HG02623 (cell line): Measurements from ENCODE around the gene LHX5.

Source experiments
- ATAC-seq: cut with Tn5 transposase; IDR thresholded peaks from one replicate; pipeline ENCODE4 v1.9.1; 2021; ENCODE audit warnings: moderate library complexity; ENCODE audit not compliant: unreplicated experiment

Gene LHX5

DNA sequence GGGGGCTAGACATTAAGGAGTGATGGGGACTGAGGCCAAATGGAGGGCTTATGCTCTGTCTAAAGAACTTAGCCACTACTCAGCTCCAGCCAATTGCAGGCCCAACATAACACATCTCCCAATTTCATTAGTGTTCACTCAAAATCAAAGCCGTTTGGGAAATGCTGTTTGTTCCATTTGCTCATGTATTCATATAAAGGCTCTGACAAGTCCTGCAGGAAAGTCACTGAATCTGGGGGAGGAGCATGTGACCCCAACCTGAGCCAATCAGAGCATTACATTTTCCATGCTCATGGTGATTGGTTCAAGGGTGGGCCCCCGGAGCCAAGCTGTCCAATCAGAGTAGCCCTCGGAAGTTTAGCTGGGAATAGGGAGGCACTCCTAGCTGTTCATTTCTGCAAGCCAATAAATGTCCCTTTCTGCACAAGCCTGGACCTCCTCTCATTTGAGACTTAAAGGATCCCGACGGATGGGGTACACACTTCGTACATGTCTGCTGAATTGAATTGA is 28.6 kb downstream of the LHX5 start:
- ATAC-seq = no peak

DNA sequence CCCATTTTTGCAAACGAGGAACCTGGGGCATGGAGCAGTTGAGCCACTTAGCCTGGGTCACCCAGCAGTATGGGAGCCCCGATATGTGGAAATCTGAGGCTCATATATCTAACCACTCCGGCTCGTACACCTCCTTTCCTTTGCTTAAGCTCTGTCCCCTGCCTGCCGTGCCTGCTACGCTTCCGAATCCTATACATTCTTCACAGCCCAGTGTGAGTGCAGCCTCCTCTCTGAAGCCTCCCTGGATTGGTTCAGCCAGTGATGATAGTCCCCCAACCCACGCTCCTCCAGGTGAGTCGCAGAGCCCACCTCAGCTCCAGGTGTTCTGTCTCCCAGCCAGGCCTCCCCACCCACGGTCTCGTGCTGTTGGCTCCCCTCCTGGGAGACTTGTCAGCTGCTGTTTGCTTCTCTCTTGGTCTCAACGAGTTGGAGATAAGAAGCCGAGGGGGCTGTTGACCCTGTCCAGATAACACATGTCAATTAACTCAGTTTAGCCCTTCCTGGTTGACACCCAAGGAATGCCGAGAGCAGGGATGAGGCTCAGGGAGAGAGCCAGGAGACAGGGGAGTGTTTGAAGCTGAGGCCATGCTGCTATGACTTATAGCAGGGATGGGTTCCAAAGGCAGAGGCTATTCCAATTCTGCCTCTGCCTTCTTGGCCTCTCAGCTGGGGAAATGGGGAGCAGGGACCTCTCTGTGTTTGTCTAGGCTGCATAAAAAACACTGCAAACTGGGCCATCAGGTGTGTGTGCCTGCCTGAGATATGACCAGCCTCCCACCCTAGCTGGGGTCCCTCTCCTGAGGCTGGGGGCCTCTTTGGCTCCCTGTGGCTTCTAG is 30.5 kb downstream of the LHX5 start:
- no peak for ATAC-seq

DNA sequence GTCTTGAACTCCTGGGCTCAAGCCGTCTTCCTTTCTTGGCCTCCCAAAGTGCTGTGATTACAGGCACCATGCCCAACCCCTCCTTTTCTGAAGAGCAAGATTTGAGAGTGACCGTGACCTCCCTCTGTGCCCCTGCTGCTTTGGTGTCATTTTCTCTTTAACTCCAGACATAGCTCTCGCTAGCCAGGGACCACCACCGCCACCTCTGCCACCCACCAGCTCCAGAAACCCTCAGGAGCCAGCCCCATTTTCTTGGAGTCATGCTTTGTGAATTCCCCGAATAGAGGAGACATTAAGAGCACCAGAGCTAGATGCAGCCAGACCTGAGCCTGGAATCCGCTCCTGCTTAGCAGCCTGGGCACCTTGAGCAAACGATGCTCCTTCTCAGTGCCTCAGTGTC is 31.3 kb downstream of the LHX5 start:
- no peak for ATAC-seq

DNA sequence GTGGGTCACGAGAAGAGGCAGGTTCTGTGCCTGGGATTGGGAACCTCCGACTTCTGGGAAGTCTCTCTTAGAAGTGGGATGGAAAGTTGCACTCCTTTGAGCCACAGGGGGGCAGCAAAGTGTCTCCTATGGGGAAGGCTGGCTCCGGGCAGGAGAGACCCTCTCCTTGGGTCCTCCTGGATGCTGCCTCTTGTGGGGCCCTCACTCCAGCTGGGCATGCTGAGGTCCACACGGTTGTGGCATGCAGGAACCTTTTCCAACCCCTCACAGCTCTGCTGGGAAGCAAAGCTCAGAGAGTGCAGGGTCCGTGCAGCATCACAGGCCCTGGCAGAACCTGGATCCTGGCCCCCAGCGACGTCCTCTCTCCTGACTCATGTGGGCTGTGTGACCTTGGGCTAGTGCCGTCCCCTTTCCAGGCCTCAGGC is 32.1 kb downstream of the LHX5 start:
- no peak for ATAC-seq

DNA sequence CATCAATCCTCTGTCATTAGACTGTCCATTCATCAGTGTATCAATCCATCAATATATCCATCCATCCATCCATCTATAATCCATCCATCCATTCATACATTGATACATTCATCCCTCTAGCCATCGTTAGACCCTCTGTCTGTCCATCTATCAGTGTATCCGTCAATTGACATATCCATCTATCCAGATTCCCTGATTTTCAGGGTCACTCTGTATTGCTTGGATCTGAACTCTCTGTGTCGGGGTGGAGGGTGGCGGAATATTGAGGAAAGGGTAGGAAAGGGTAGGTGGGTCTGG is 32.4 kb downstream of the LHX5 start:
- ATAC-seq = no peak

DNA sequence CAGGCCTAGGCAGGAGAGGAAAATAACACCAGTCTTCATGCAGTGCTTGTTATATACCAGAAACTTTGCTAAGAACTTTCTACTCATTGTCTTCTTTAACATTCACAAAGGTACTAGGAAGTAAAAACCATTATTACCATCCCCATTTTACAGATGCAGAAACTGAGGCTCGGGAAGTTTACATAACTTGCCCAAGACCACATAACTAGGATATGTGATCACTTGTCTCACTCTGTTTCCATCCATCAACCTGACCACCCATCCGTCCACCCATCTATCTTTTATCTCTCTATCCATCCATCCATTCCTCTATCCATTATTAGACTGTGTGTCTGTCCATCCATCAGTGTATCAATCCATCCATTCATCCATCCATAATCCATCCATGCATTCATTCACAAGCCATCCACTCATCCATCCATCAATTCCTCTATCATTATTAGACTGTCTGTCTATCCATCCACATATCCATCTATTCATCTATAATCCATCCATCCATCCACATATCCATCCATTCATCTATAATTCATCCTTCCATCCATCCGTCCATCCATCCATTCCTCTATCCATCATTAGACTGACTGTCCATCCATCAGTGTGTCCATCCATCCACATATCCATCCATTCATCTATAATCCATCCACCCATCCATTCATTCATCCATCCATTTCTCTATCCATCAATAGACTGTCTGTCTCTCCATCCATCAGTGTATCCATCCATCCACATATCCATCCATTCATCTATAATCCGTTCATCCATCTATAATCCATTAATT is 33.0 kb downstream of the LHX5 start:
- no peak for ATAC-seq

DNA sequence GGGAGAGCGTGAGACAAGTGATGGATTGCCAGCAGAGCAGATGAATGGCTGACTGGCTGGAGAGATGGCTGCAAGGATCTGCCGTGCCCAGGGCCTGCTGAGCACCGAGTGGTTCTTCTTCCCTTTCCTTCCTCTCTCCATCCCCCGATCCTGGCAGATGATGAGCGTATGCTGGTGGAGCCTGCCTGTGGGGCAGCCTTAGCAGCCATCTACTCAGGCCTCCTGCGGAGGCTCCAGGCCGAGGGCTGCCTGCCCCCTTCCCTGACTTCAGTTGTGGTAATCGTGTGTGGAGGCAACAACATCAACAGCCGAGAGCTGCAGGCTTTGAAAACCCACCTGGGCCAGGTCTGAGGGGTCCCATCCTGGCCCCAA is 34.0 kb downstream of the LHX5 start:
- ATAC-seq = no peak

DNA sequence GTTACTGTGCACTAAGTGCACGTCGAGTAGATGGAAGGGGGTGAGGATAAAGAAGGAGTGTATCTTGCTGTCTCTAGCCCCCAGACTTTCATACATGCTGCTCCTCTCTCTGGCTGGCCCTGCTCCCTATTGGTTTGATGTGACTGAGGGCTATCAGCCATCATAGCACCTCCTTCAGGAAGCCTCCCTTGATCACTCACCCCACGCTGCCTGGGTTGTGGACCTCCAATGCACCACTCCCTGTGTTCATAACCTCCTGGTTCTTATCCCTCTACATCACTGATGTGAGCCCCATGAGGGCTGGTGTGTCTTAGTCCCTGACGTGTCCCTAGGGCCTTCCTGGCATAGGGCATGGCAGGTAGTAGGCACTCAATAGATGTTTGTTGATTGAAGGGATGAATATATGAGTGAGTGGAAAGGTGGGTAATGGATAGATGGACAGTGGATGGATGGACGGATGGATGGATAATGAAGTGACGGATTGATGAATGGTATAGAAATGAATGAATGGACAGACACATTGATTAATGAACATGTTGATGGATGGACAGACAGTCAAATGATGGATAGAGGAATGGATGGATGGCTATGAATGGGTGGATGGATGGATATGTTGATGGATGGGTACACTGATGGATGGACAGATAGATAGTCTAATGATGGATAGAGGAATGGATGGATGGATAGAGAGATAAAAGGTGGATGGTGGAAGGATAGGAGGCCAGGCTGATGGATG is 34.5 kb downstream of the LHX5 start:
- no peak for ATAC-seq

DNA sequence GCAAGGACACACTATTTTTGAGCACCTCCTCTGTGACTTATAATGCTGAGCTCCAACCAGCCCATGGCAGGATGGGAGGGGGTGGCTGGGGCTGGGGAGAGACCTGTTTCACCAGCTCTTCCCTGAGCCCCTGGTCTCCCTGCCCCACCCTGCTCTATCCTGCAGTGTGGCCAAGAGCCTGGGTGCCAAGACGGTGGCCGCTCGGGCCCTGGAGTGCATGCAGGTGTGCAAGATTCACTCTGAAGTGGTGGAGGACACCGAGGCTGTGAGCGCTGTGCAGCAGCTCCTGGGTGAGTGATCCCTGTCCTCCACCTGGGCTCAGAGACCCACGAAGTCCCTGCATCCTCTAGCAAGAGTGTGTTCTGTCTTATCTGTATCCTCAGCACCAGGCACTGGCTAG is 35.1 kb downstream of the LHX5 start:
- no peak for ATAC-seq

DNA sequence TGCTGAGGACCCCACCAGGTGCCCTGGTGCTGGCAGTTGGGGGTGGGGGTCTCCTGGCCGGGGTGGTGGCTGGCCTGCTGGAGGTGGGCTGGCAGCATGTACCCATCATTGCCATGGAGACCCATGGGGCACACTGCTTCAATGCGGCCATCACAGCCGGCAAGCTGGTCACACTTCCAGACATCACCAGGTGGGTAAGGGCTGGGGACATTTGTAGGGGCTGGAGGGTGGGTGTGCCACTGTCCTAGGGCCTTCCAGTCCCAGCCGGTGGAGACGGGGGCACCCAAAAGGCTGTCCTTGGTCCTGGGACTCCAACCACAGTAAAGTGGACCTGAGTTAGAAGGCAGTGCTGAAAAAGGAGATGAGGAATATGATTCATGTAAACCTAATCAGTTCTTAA is 36.3 kb downstream of the LHX5 start:
- ATAC-seq = no peak

DNA sequence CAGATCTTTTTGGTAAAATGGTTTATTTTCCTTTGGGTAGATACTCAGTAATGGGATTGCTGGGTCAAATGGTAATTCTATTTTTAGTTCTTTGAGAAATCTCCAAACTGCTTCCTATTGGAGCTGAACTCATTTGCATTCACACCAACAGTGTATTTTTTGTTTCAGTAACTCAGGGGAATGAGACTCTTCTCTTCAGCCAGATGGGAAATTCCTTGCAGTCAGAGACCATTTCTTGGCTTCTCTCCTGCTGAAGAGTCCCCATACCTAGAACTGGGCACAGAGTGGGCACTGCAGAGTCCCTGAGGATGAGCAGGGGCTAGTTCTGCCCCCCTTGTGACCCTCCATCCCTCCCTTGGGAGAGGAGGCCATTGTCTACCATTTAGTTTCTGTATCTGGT is 38.7 kb downstream of the LHX5 start:
- ATAC-seq = no peak

DNA sequence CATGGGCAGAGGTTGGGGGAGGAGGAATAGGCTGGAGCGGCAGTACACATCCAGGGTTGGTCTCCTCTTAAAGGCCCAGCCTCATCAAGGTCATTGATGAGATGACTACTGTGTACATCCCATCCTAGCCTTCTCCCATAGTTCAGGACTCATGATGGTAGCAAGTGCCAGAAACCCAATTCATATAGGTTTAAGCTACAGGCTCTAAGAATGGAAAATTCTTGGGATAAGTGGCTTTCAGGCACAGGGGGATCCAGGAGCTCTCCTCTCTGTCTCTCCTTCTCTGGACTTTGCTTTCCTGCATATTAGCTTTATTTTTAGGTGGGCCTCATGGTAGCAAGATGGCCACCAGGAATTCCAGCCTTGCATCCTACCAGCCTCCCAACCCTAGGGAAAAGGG is 43.2 kb downstream of the LHX5 start:
- ATAC-seq = no peak

DNA sequence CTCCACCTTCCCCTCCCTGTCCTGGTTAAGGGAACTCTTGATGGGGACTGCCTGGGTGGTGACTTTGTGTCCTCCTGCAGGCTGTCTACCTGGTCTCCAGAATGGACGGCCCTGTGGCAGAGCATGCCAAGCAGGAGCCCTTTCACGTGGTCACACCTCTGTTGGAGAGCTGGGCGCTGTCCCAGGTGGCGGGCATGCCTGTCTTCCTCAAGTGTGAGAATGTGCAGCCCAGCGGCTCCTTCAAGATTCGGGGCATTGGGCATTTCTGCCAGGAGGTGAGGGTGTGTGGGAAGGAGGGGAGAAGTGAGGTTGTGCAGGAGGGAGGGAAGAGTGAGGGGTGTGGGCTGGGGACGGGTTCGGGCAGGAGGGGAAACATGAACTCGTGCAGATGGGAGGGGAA is 43.8 kb downstream of the LHX5 start:
- ATAC-seq = no peak

DNA sequence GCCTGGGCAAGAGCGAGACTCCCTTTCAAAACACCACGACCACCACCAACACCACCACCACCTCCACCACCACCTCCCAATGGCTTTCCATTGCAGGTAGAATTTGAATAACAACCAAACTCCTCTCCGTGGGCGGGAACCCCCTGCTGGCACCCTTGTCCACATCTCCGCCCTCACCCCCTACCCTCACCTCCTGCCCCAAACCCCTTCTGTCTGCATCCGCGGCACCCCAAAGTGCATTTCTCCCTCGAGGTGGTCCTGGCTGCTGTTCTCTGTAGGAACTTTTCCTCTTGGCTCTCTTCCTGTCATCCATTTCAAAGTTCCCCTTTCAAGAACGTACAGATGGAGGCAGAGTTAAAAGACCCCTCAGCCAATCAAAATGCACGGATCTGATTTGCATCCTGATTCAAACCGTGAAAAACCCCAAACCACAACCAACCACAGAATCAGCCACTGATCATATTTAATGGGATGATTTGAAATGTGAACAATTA is 45.7 kb downstream of the LHX5 start:
- ATAC-seq = no peak

DNA sequence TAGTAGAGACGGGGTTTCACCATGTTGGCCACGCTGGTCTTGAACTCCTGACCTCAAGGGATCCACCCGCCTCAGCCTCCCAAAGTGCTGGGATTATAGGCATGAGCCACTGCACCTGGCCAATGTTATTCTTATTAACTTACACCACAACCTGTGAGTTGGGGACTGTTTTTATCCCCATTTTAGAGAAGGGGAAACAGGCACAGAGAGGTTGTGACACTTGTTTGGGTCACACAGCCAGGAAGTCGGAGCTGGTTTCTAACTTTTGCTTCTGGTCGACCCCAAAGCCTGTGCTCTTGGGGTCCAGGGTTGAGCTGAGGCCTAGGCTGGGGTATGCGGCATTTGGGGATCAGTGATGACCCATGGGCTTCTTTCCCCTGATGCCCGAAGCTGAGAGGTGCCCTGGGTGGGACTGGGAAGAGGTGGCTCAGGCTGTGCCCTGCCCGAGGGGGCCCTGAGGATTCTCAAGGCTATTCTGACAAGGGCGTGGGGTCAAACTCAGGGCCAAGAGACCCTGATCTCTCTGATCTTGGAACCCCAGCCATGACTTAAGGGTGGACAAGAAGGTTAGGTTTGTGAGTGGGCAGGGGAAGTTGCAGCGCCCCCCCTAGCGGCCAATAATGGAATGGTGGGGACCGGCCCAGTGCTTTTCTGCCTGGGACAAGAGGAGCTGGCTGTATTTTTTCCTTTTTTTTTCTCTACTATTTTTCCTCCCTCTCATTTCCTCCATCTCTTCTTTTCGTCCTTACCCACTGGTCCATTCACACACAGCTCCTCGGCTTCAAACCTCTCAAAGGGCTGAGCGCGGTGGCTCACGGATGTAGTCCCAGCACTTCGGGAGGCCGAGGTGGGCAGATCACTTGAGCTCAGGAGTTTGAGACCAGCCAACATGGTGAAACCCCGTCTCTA is 46.5 kb downstream of the LHX5 start:
- ATAC-seq = no peak

DNA sequence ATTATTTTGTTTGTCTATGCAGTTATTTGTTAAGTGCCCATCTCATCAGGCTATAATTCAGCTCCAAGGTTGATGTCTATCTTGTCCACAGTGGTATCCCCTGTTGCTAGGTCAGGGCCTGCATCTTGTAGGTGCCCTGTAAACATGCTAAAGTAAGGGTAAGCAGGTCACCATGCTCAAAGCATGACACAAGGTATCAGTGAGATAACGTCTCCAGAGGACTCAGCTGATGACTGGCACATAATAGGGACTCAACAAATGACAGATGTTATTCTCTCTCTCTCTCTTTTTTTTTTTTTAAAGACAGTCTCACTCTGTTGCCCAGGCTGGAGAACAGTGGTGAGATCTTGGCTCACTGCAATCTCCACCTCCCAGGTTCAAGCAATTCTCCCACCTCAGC is 47.2 kb downstream of the LHX5 start:
- no peak for ATAC-seq

DNA sequence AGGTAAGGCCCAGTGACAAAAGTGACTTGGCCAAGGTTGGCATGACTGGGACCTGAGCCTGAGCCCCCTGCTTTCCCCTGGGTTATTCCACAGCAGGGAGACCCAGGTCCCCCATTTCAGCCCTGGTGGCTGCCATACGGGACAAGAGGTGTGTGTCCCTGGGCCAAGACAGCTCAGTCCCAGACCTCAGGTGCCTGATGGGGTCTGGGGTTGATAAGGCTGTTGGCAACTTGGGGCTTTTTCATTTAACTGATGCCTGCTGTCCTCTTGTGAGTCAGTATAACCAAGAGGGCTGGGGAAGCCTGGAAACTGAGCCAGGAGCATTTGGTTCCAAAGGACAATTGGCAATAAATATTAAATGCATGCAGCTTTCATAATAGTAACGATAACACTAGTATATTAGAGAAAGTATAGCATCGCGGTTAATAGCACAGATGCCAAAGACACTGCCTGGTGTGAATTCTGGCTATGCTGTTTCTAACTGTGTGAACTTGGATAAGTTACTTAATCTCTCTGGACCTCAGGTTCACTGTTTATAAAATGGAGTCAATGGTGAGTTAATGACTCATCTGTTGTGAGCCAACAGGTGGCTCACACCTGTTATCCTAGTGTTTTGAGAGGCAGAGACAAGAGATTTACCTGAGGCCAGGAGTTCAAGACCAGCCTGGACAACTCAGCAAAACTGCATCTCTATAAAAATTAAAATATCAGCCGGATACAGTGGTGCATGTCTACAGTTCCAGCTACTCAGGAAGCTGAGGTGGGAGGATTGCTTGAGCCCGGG is 48.6 kb downstream of the LHX5 start:
- ATAC-seq = no peak

DNA sequence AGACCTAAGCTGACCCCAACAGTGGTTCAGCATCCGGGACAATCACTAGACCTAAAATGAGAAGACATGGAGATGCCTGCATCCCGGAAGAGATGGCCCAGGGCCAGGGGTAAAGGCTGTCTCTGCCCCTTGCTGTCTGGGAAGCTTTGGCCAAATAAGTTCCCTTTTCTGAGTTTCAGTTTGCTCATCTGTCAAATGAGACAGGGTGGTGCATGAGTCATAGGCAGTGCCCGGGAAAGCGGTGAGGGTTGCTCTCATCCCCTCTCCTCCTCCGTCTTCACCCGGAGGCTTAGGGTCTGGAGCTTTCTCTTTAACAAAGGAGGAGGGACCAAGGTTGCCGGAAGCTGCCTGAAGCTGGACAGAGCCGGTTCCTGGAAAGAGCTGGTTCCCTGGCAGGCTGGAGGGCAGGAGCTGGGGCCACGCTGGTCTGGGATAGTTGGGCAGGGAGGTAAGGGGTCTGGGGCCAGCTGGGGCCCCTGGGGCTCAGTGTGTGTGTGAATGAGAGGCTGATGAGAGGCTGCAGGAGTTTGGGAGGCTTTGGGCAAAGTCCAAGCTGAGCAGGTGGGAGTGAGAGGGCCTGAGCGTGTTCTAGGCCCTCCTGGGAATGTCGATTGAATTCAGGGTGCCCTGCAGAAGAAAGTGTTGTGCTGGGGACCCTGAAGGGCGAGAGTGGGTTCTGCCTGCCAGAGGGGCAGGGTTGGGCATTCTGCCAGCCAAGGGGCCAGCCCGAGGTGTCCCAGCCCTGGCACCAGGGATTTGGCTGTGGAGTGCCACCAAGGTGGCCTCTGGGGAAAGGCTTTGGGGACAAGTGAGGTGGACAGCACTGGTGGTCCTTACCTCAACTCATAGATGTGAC is 49.4 kb downstream of the LHX5 start, which contains the start of gene SDSL:
Gene SDSL (plus strand): TSS at position 351 of the 856 bp plus-strand sequence. CDS start 5,603 bp downstream, outside the sequence.
- peak; percentile 85 for ATAC-seq
